Peyer's patch (tissue), 4 donors: ENCODE measurements around the gene KLF11. TPM values are rescaled to one million over a fixed set of nuclear protein-coding genes. Genes with fewer than 3 reads are reported as not detected.
"Not testable (repeated sequence)": the region's sequence is repeated elsewhere in the genome, so short reads cannot be mapped to it uniquely, and the experiment has no call there.

Experiments used
- DNase-seq, 3 donors: peaks; one replicate each; pipeline ENCODE4 v3.0.0-alpha.2; 2017 to 2019
- H3K27ac ChIP-seq, 4 donors: fragments of 200-600 bp; sonication (generic); one replicate each; pipeline ENCODE4 v1.5.1; 2016 to 2019
- H3K27me3 ChIP-seq, 2 donors: fragments of 200-600 bp; sonication (generic); one replicate each; pipeline ENCODE4 v1.5.1; 2019
- H3K36me3 ChIP-seq, 3 donors: fragments of 200-600 bp; sonication (generic); one replicate each; pipeline ENCODE4 v1.5.1; 2016 to 2019
- H3K4me1 ChIP-seq, 4 donors: fragments of 200-600 bp; sonication (generic); one replicate each; pipeline ENCODE4 v1.5.1; 2016 to 2019
- H3K4me3 ChIP-seq, 4 donors: fragments of 200-600 bp; sonication (generic); 1 replicate in 3 of 4; 2 replicates in 1 of 4; pipeline ENCODE4 v1.5.1; 2016 to 2019; ENCODE audit warnings: mild to moderate bottlenecking in 1 of 4
- H3K9me3 ChIP-seq, 4 donors: fragments of 200-600 bp; sonication (generic); one replicate each; pipeline ENCODE4 v1.5.1; 2016 to 2019; ENCODE audit warnings: mild to moderate bottlenecking in 1 of 4
- CTCF ChIP-seq, 6 experiments: fragments of 450-650 bp in 4 of 6; fragments of 200-600 bp in 2 of 6; sonication (generic) in 1 of 6; IDR thresholded peaks; one replicate each; pipeline ENCODE4 v1.5.1; 2017 to 2019; ENCODE audit warnings: antibody characterized with exemption in 6 of 6, mild to moderate bottlenecking in 3 of 6, moderate library complexity in 1 of 6
- POLR2A ChIP-seq, 2 donors: fragments of 450-650 bp; IDR thresholded peaks; one replicate each; pipeline ENCODE4 v1.5.1; 2017; ENCODE audit warnings: antibody characterized with exemption in 2 of 2, mild to moderate bottlenecking in 2 of 2, moderate library complexity in 2 of 2
- total RNA-seq, 4 donors: library from RNA; depleted of rRNA; stranded (reverse); fragments of >200 nt; gene quantifications; one replicate each; pipeline ENCODE4 v1.1.0, GENCODE V29; 2016

Gene KLF11
- total RNA-seq, 4 donors from 2014 or later = 4.0 to 17.3 (median 11.5) TPM

GRCh38 chr2:10009811-10010781 is 33.3 kb upstream of the KLF11 start:
- H3K9me3 ChIP-seq = no peaks in the 10 kb centered on the region
- no peaks in the 10 kb centered on the region for H3K36me3 ChIP-seq
- no peaks in the 10 kb centered on the region for H3K27me3 ChIP-seq
- peak; percentile 25 to 68 (median 57) for DNase-seq
- H3K27ac ChIP-seq = peak overlapping the region in 3 of 4 donors; percentile 3 to 60 (median 42)
- no peak overlapping the region for H3K4me3 ChIP-seq
- H3K4me1 ChIP-seq = peaks cover 0 to 17% (median 0%) of the 10 kb centered on the region in 4 donors
- TF ChIP-seq CTCF (IDR thresholded peaks at IDR 0.05) = no peak
- no peak for TF ChIP-seq POLR2A (IDR thresholded peaks at IDR 0.05)

- peaks cover 0 to 17% (median 0%) of the 10 kb centered on the region in 4 donors for H3K4me1 ChIP-seq
- DNase-seq = peak in 2 of 3 donors; percentile 32 to 45
- H3K27me3 ChIP-seq, H3K4me3 ChIP-seq, H3K9me3 ChIP-seq, H3K36me3 ChIP-seq, H3K27ac ChIP-seq: not testable (repeated sequence)
Observed at GRCh38 chr2:10010861-10011605, 32.3 kb upstream of the KLF11 start.

GRCh38 chr2:10011606-10012325 is 31.6 kb upstream of the KLF11 start:
- not testable (repeated sequence) for H3K27ac ChIP-seq, H3K4me3 ChIP-seq, H3K9me3 ChIP-seq, H3K27me3 ChIP-seq, H3K36me3 ChIP-seq
- peaks cover 0 to 17% (median 0%) of the 10 kb centered on the region in 4 donors for H3K4me1 ChIP-seq
- peak in 2 of 3 donors; percentile 45 for DNase-seq

- peak in 2 of 3 donors; percentile 29 to 33 for DNase-seq
- not testable (repeated sequence) for H3K27ac ChIP-seq, H3K4me3 ChIP-seq, H3K36me3 ChIP-seq, H3K27me3 ChIP-seq, H3K9me3 ChIP-seq
- H3K4me1 ChIP-seq = peaks cover 0 to 17% (median 0%) of the 10 kb centered on the region in 4 donors
Observed at GRCh38 chr2:10012366-10012962, 30.9 kb upstream of the KLF11 start.

- peaks cover 0 to 17% (median 0%) of the 10 kb centered on the region in 4 donors for H3K4me1 ChIP-seq
- no peaks in the 10 kb centered on the region for H3K36me3 ChIP-seq
- H3K27ac ChIP-seq = no peak overlapping the region
- peak in 2 of 3 donors; percentile 48 to 51 for DNase-seq
- no peak overlapping the region for H3K4me3 ChIP-seq
- H3K9me3 ChIP-seq = no peaks in the 10 kb centered on the region
- TF ChIP-seq CTCF (IDR thresholded peaks at IDR 0.05) (no peak), POLR2A (IDR thresholded peaks at IDR 0.05) (no peak)
- no peaks in the 10 kb centered on the region for H3K27me3 ChIP-seq
Observed at GRCh38 chr2:10012963-10013461, 30.3 kb upstream of the KLF11 start.

GRCh38 chr2:10013651-10014417 is 29.5 kb upstream of the KLF11 start:
- H3K27me3 ChIP-seq, H3K36me3 ChIP-seq, H3K27ac ChIP-seq, H3K4me3 ChIP-seq, H3K9me3 ChIP-seq: not testable (repeated sequence)
- peak in 2 of 3 donors; percentile 15 to 23 for DNase-seq
- peaks cover 0 to 17% (median 0%) of the 10 kb centered on the region in 4 donors for H3K4me1 ChIP-seq
